Thyroid gland (tissue), 4 donors: ENCODE measurements around the gene GPX7.

Experiments used
- CTCF ChIP-seq, 6 experiments: fragments of 200-600 bp in 3 of 6; fragments of 450-650 bp in 3 of 6; sonication (generic) in 3 of 6; IDR thresholded peaks; one replicate each; pipeline ENCODE4 v1.5.1; 2016 to 2019; ENCODE audit warnings: antibody characterized with exemption in 6 of 6, mild to moderate bottlenecking in 2 of 6, inconsistent platforms in 1 of 6, moderate library complexity in 1 of 6
- POLR2A ChIP-seq, 2 donors: fragments of 450-650 bp; IDR thresholded peaks; one replicate each; pipeline ENCODE4 v1.6.1; 2017; ENCODE audit warnings: antibody characterized with exemption in 2 of 2, mild to moderate bottlenecking in 2 of 2, moderate library complexity in 1 of 2

- TF ChIP-seq CTCF (IDR thresholded peaks at IDR 0.05) (peak in 1 of 6 experiments; percentile 3), POLR2A (IDR thresholded peaks at IDR 0.05) (no peak)
Observed at GRCh38 chr1:52628614-52629324, 26.6 kb downstream of the GPX7 start.
